Neural progenitor cell (in vitro differentiated cells): ENCODE results near the gene GAB4. TPM values are rescaled to one million over a fixed set of nuclear protein-coding genes. Genes with fewer than 3 reads are reported as not detected.

Experiments
- DNase-seq: peaks from one replicate; pipeline ENCODE4 v3.0.0-alpha.2; 2016; ENCODE audit warnings: low spot score
- H2AFZ ChIP-seq: fragments of 200-600 bp; sonication (generic); replicated peaks from 2 replicates; pipeline ENCODE4 v1.6.1; 2016; ENCODE audit warnings: antibody characterized with exemption
- H3F3A ChIP-seq: fragments of 200-600 bp; sonication (generic); 2 replicates; pipeline ENCODE4 v1.6.1; 2016; ENCODE audit warnings: antibody characterized with exemption, low read depth
- H3K27ac ChIP-seq: fragments of 200-600 bp; sonication (generic); 2 replicates; pipeline ENCODE4 v1.5.1; 2016; ENCODE audit warnings: mild to moderate bottlenecking
- H3K27me3 ChIP-seq: fragments of 200-600 bp; sonication (generic); 2 replicates; pipeline ENCODE4 v1.6.1; 2016; ENCODE audit warnings: mild to moderate bottlenecking, moderate library complexity
- H3K36me3 ChIP-seq: fragments of 200-600 bp; sonication (generic); 2 replicates; pipeline ENCODE4 v1.5.1; 2016
- H3K4me1 ChIP-seq: fragments of 200-600 bp; sonication (generic); 2 replicates; pipeline ENCODE4 v1.6.1; 2016; ENCODE audit warnings: mixed run types
- H3K4me2 ChIP-seq: fragments of 200-600 bp; sonication (generic); 2 replicates; pipeline ENCODE4 v1.6.1; 2016
- H3K4me3 ChIP-seq: fragments of 200-600 bp; sonication (generic); 2 replicates; pipeline ENCODE4 v1.5.1; 2016
- H3K79me2 ChIP-seq: fragments of 200-600 bp; sonication (generic); 2 replicates; pipeline ENCODE4 v1.6.1; 2016; ENCODE audit warnings: low read depth
- H3K9ac ChIP-seq: fragments of 200-600 bp; sonication (generic); 2 replicates; pipeline ENCODE4 v1.6.1; 2016
- H3K9me3 ChIP-seq: fragments of 200-600 bp; sonication (generic); 2 replicates; pipeline ENCODE4 v1.5.1; 2016; ENCODE audit warnings: low read depth
- H4K20me1 ChIP-seq: fragments of 200-600 bp; sonication (generic); 2 replicates; pipeline ENCODE4 v1.6.1; 2016; ENCODE audit warnings: low read depth
- H3K27ac Mint-ChIP-seq: 3 replicates; pipeline ENCODE4 v1.8.0; 2021; ENCODE audit warnings: mixed read lengths
- H3K27me3 Mint-ChIP-seq: 2 replicates; pipeline ENCODE4 v1.8.0; 2022; ENCODE audit warnings: low read depth, mild to moderate bottlenecking, inconsistent platforms, moderate library complexity, mixed read lengths; ENCODE audit not compliant: insufficient read depth
- H3K36me3 Mint-ChIP-seq: 3 replicates; pipeline ENCODE4 v1.8.0; 2021; ENCODE audit warnings: mixed read lengths
- H3K4me1 Mint-ChIP-seq: 3 replicates; pipeline ENCODE4 v1.8.0; 2021; ENCODE audit warnings: mixed read lengths
- H3K4me3 Mint-ChIP-seq: 3 replicates; pipeline ENCODE4 v1.8.0; 2021; ENCODE audit warnings: mild to moderate bottlenecking, moderate library complexity, mixed read lengths
- H3K9me3 Mint-ChIP-seq: 3 replicates; pipeline ENCODE4 v1.8.0; 2020; ENCODE audit warnings: mixed read lengths
- CTCF ChIP-seq: fragments of 200-600 bp; sonication (generic); IDR thresholded peaks from 2 replicates; pipeline ENCODE4 v1.5.1; 2017; ENCODE audit warnings: antibody characterized with exemption, mild to moderate bottlenecking
- EZH2 ChIP-seq: fragments of 200-600 bp; sonication (generic); IDR thresholded peaks from 2 replicates; pipeline ENCODE4 v1.6.1; 2017; ENCODE audit warnings: antibody characterized with exemption, mild to moderate bottlenecking, moderate library complexity
- EZH2phosphoT487 ChIP-seq: fragments of 200-600 bp; sonication (generic); IDR thresholded peaks from 2 replicates; pipeline ENCODE4 v1.6.1; 2017; ENCODE audit warnings: antibody characterized with exemption
- total RNA-seq: library from RNA; depleted of rRNA; stranded (reverse); fragments of >200 nt; gene quantifications from 2 replicates; pipeline ENCODE4 v1.2.3, GENCODE V29; 2015; ENCODE audit warnings: low replicate concordance

The GAB4 gene
- total RNA-seq, 1 donor from 2014 or later, result 0.07 TPM

DNA sequence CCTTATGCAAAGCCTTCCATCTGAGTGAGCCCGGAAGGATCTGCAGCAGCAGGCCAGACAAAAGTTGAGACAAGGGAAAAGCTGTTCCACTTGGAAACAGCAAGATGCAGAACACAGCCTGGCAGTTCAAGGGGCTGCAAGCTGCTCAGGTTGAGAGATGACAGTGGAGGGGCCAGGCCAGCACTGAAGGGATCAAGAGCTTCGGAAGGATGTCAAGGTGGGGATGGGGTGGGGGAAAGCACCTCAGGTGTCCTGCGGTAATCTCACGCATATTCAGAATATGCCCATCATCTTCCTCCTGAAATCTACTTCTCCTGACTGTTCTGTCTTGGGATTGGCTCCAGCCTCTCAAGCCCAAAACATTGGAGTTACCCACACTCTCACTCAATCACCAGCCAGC, 35.7 kb downstream of the GAB4 start:
- H4K20me1 ChIP-seq, result no peaks in the 10 kb centered on the region
- H3K27me3 ChIP-seq, result no peaks in the 10 kb centered on the region
- no peaks in the 10 kb centered on the region for H3K4me1 ChIP-seq
- H3K27ac ChIP-seq, result no peak overlapping the region
- Mint-ChIP-seq H3K4me3 (no peak overlapping the region), H3K27ac (no peak overlapping the region), H3K9me3 (peaks cover 17% of the 10 kb centered on the region), H3K27me3 (peaks cover 3% of the 10 kb centered on the region), H3K36me3 (no peaks in the 10 kb centered on the region), H3K4me1 (no peaks in the 10 kb centered on the region)
- no peaks in the 10 kb centered on the region for H3K79me2 ChIP-seq
- H3K9me3 ChIP-seq, result no peaks in the 10 kb centered on the region
- no peaks in the 10 kb centered on the region for H3K36me3 ChIP-seq
- no peak overlapping the region for H3K9ac ChIP-seq
- TF ChIP-seq CTCF (no peak), EZH2 (no peak), EZH2phosphoT487 (no peak)
- H3F3A ChIP-seq, result no peaks in the 10 kb centered on the region
- H3K4me2 ChIP-seq, result no peak overlapping the region
- DNase-seq, result no peak
- no peak overlapping the region for H2AFZ ChIP-seq
- no peak overlapping the region for H3K4me3 ChIP-seq

DNA sequence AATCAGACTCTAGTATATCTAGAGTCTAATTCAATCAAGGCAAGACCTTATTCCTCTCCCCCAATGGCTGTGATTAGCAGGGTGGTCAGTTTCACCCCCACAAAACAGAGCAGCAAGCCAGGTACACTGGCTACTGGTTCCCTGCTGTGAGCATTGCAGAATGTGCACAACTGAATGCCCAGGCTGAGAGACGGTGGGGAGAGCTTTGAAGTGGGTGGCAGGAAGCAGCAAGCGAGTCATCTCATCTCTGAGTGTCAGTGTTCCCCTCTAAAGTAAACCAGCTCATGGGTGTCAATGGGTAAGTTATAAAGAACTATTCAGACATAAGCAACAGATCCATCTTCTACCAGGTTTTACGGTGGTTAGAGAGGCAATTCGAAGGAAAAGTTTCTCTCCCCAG, 37.6 kb downstream of the GAB4 start:
- H3K4me1 ChIP-seq, result no peaks in the 10 kb centered on the region
- H3K4me3 ChIP-seq, result no peak overlapping the region
- Mint-ChIP-seq H3K36me3 (no peaks in the 10 kb centered on the region), H3K4me1 (no peaks in the 10 kb centered on the region), H3K27me3 (peaks cover 3% of the 10 kb centered on the region), H3K27ac (no peak overlapping the region), H3K4me3 (no peak overlapping the region), H3K9me3 (peaks cover 23% of the 10 kb centered on the region)
- no peak for DNase-seq
- H3K27me3 ChIP-seq, result no peaks in the 10 kb centered on the region
- no peak overlapping the region for H3K27ac ChIP-seq
- no peaks in the 10 kb centered on the region for H3K36me3 ChIP-seq
- no peak for TF ChIP-seq EZH2phosphoT487
- TF ChIP-seq EZH2, result no peak
- no peak overlapping the region for H3K4me2 ChIP-seq
- no peaks in the 10 kb centered on the region for H3F3A ChIP-seq
- H3K9me3 ChIP-seq, result no peaks in the 10 kb centered on the region
- H2AFZ ChIP-seq, result no peak overlapping the region
- no peaks in the 10 kb centered on the region for H4K20me1 ChIP-seq
- no peaks in the 10 kb centered on the region for H3K79me2 ChIP-seq
- no peak overlapping the region for H3K9ac ChIP-seq

GRCh38 chr22:16969508-16970327, 38.3 kb downstream of the GAB4 start:
- TF ChIP-seq EZH2phosphoT487, result no peak
- no peak for TF ChIP-seq EZH2
- no peak for TF ChIP-seq CTCF
- no peak for DNase-seq
- no peaks in the 10 kb centered on the region for H3K36me3 ChIP-seq
- no peak overlapping the region for H3K27ac ChIP-seq
- H3K4me3 Mint-ChIP-seq, result no peak overlapping the region
- no peaks in the 10 kb centered on the region for H3K27me3 ChIP-seq
- no peak overlapping the region for H3K27ac Mint-ChIP-seq
- H3K27me3 Mint-ChIP-seq, result peaks cover 3% of the 10 kb centered on the region
- H3K9me3 Mint-ChIP-seq, result peaks cover 25% of the 10 kb centered on the region
- H2AFZ ChIP-seq, result no peak overlapping the region
- H3K9ac ChIP-seq, result no peak overlapping the region
- no peaks in the 10 kb centered on the region for H3K36me3 Mint-ChIP-seq
- H3K4me1 ChIP-seq, result no peaks in the 10 kb centered on the region
- no peaks in the 10 kb centered on the region for H4K20me1 ChIP-seq
- no peaks in the 10 kb centered on the region for H3K9me3 ChIP-seq
- H3K79me2 ChIP-seq, result no peaks in the 10 kb centered on the region
- no peaks in the 10 kb centered on the region for H3K4me1 Mint-ChIP-seq
- H3K4me3 ChIP-seq, result no peak overlapping the region
- H3K4me2 ChIP-seq, result no peak overlapping the region
- no peaks in the 10 kb centered on the region for H3F3A ChIP-seq

DNA sequence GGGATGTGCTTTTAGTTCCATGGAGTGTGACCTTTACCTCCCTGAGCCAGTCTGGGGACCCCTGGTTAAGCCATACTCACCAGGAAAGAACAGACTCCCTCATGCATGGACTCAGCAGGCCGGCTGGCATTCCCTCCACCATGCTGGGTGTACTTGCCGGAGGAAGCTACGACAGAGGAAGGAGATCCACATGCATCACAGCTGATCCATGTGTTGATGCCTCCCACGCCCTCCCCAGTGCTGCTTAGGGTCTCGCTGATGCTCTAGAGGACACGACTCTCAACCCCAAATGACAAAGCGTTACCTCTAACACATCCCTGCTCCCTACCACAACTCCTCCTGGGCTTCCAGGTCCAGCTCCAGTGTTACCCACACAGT, 39.8 kb downstream of the GAB4 start:
- Histone ChIP-seq H3K36me3 (no peaks in the 10 kb centered on the region), H3K9me3 (no peaks in the 10 kb centered on the region), H3K27ac (no peak overlapping the region), H4K20me1 (no peaks in the 10 kb centered on the region), H3K79me2 (no peaks in the 10 kb centered on the region), H3F3A (no peaks in the 10 kb centered on the region), H2AFZ (no peak overlapping the region), H3K27me3 (no peaks in the 10 kb centered on the region), H3K4me1 (no peaks in the 10 kb centered on the region), H3K4me3 (no peak overlapping the region), H3K4me2 (no peak overlapping the region), H3K9ac (no peak overlapping the region)
- no peaks in the 10 kb centered on the region for H3K36me3 Mint-ChIP-seq
- peaks cover 3% of the 10 kb centered on the region for H3K27me3 Mint-ChIP-seq
- no peaks in the 10 kb centered on the region for H3K4me1 Mint-ChIP-seq
- no peak overlapping the region for H3K27ac Mint-ChIP-seq
- no peak for DNase-seq
- TF ChIP-seq CTCF (no peak), EZH2phosphoT487 (no peak), EZH2 (no peak)
- peaks cover 25% of the 10 kb centered on the region for H3K9me3 Mint-ChIP-seq
- H3K4me3 Mint-ChIP-seq, result no peak overlapping the region
